Measurements from ENCODE around the gene GIMAP5. TPM values are rescaled to one million over a fixed set of nuclear protein-coding genes. Genes with fewer than 3 reads are reported as not detected.

The GIMAP5 gene
- total RNA-seq, 1 donor from 2014 or later, result 89.3 TPM

GRCh38 chr7:150719960-150720891, 17.0 kb upstream of the GIMAP5 start:
- Histone ChIP-seq H3K9me3 (no peaks in the 10 kb centered on the region), H3K27ac (no peak overlapping the region), H3K27me3 (no peaks in the 10 kb centered on the region), H3K4me3 (no peak overlapping the region), H3K4me1 (no peaks in the 10 kb centered on the region), H3K36me3 (no peaks in the 10 kb centered on the region)
- DNase-seq (ENCODE audit: low spot score in 2 of 2), result no peak
- intact Hi-C loops (cut with DNase I), result no loop called here
- TF ChIP-seq CTCF (IDR thresholded peaks at IDR 0.05), result no peak

- no peaks in the 10 kb centered on the region for H3K4me1 ChIP-seq
- no peaks in the 10 kb centered on the region for H3K36me3 ChIP-seq
- no peak for TF ChIP-seq CTCF (IDR thresholded peaks at IDR 0.05)
- no peak overlapping the region for H3K27ac ChIP-seq
- intact Hi-C loops (cut with DNase I), result no loop called here
- H3K27me3 ChIP-seq, result no peaks in the 10 kb centered on the region
- DNase-seq (ENCODE audit: low spot score in 2 of 2), result no peak
- H3K4me3 ChIP-seq, result no peak overlapping the region
- no peaks in the 10 kb centered on the region for H3K9me3 ChIP-seq
These were observed 15.2 kb upstream of the GIMAP5 start for GRCh38 chr7:150721970-150722373.

- Histone ChIP-seq H3K27me3 (no peaks in the 10 kb centered on the region), H3K27ac (no peak overlapping the region), H3K36me3 (no peaks in the 10 kb centered on the region), H3K4me1 (no peaks in the 10 kb centered on the region), H3K4me3 (no peak overlapping the region), H3K9me3 (no peaks in the 10 kb centered on the region)
- intact Hi-C loops (cut with DNase I), result no loop called here
- no peak for DNase-seq (ENCODE audit: low spot score in 2 of 2)
- no peak for TF ChIP-seq CTCF (IDR thresholded peaks at IDR 0.05)
These were observed 14.7 kb upstream of the GIMAP5 start for GRCh38 chr7:150722431-150722931.

- H3K27ac ChIP-seq, result no peak overlapping the region
- intact Hi-C loops (cut with DNase I), result no loop called here
- no peaks in the 10 kb centered on the region for H3K4me1 ChIP-seq
- no peak for DNase-seq (ENCODE audit: low spot score in 2 of 2)
- H3K9me3 ChIP-seq, result no peaks in the 10 kb centered on the region
- no peak for TF ChIP-seq CTCF (IDR thresholded peaks at IDR 0.05)
- no peak overlapping the region for H3K4me3 ChIP-seq
- no peaks in the 10 kb centered on the region for H3K27me3 ChIP-seq
- no peaks in the 10 kb centered on the region for H3K36me3 ChIP-seq
These were observed 13.8 kb upstream of the GIMAP5 start for GRCh38 chr7:150723467-150723866.

GRCh38 chr7:150727381-150727780, 9.8 kb upstream of the GIMAP5 start:
- H3K9me3 ChIP-seq, result no peaks in the 10 kb centered on the region
- H3K4me3 ChIP-seq, result no peak overlapping the region
- no peak for DNase-seq (ENCODE audit: low spot score in 2 of 2)
- H3K36me3 ChIP-seq, result no peaks in the 10 kb centered on the region
- H3K4me1 ChIP-seq, result no peaks in the 10 kb centered on the region
- no peaks in the 10 kb centered on the region for H3K27me3 ChIP-seq
- intact Hi-C loops (cut with DNase I), result no loop called here
- TF ChIP-seq CTCF (IDR thresholded peaks at IDR 0.05), result no peak
- H3K27ac ChIP-seq, result no peak overlapping the region

Data from ascending aorta (tissue), 2 donors.